HepG2 (cell line): ENCODE results near the gene AGGF1. TPM values are rescaled to one million over a fixed set of nuclear protein-coding genes. Genes with fewer than 3 reads are reported as not detected.

Source experiments
- ATAC-seq: fragments of 200-7000 bp; cut with Tn5 transposase; 3 replicates; pipeline ENCODE4 v1.9.1; 2020; ENCODE audit warnings: mild to moderate bottlenecking, moderate library complexity
- BruUV-seq: library from RNA; stranded (reverse); fragments of 400-500 nt; replicated peaks from 2 replicates; lab custom pipeline; 2021; lab: Mats Ljungman, UMichigan
- CTCF ChIA-PET: fragments of 300-600 bp; formaldehyde crosslinking; extraction: SDS; loops from one replicate; lab custom pipeline; 2021; ENCODE audit warnings: low total read pairs, inconsistent platforms, low intra/inter-chr PET ratio; lab: Yijun Ruan, JAX
- POLR2A ChIA-PET: fragments of 350-600 bp; sonication (Branson Sonifier 250); formaldehyde crosslinking; loops from one replicate; lab custom pipeline; 2020; ENCODE audit warnings: antibody characterized with exemption, inconsistent platforms; lab: Yijun Ruan, JAX
- DNase-seq: peaks from one replicate; pipeline ENCODE4 v3.0.0-alpha.2; 2015; ENCODE audit warnings: low spot score
- FAIRE-seq: peaks from 3 replicates; lab custom pipeline; 2011; peaks lifted over from hg19 to GRCh38; lab: Jason Lieb, UNC
- H2AFZ ChIP-seq: one replicate; pipeline ENCODE4 v1.6.1; 2011; ENCODE audit warnings: low read length, inconsistent platforms
- H3K27ac ChIP-seq: fragments of 300-600 bp; 3 replicates; pipeline ENCODE4 v1.8.0; 2011; ENCODE audit warnings: mixed run types, mild to moderate bottlenecking, mixed read lengths, low read length, inconsistent platforms; ENCODE audit not compliant: insufficient read depth; ENCODE audit errors: extremely low read length
- H3K27me3 ChIP-seq, 2 experiments: fragments of 200-600 bp in 1 of 2; 2 replicates in 1 of 2; 3 replicates in 1 of 2; pipeline versions ENCODE4 v1.6.0 to v1.8.0; 2011; ENCODE audit warnings: low read length in 2 of 2, mild to moderate bottlenecking in 2 of 2, moderate library complexity in 2 of 2, inconsistent platforms in 1 of 2; ENCODE audit not compliant: insufficient read depth in 2 of 2, control insufficient read depth in 1 of 2
- H3K36me3 ChIP-seq, 2 experiments: fragments of 200-600 bp in 1 of 2; replicated peaks in 1 of 2; 2 replicates in 1 of 2; 3 replicates in 1 of 2; pipeline versions ENCODE4 v1.5.1 to v1.8.0; 2011; ENCODE audit warnings: low read length in 2 of 2, inconsistent platforms in 1 of 2; ENCODE audit not compliant: insufficient read depth in 2 of 2, control insufficient read depth in 1 of 2
- H3K4me1 ChIP-seq: 2 replicates; pipeline ENCODE4 v1.5.1; 2012; ENCODE audit warnings: low read length, inconsistent platforms; ENCODE audit not compliant: insufficient read depth
- H3K4me2 ChIP-seq: 2 replicates; pipeline ENCODE4 v1.6.0; 2011; ENCODE audit warnings: low read depth, low read length, inconsistent platforms
- H3K4me3 ChIP-seq, 3 experiments: fragments of 200-600 bp in 1 of 3; sonication (generic), shearing (Covaris generic) in 1 of 3; replicated peaks in 1 of 3; 2 replicates each; pipeline ENCODE4 v1.5.1; 2011 to 2016; ENCODE audit warnings: low read length in 3 of 3, inconsistent platforms in 2 of 3, low read depth in 2 of 3, mild to moderate bottlenecking in 2 of 3, control low read depth in 1 of 3, mixed read lengths in 1 of 3; ENCODE audit not compliant: insufficient read depth in 1 of 3
- H3K79me2 ChIP-seq: one replicate; pipeline ENCODE4 v1.6.1; 2011; ENCODE audit warnings: low read length, inconsistent platforms; ENCODE audit not compliant: insufficient read depth
- H3K9ac ChIP-seq: 2 replicates; pipeline ENCODE4 v1.6.0; 2011; ENCODE audit warnings: mild to moderate bottlenecking, low read depth, low read length, inconsistent platforms; ENCODE audit not compliant: insufficient read depth
- H3K9me3 ChIP-seq: 2 replicates; pipeline ENCODE4 v1.5.1; 2012; ENCODE audit warnings: mild to moderate bottlenecking, low read length
- H4K20me1 ChIP-seq: 2 replicates; pipeline ENCODE4 v1.6.0; 2011; ENCODE audit warnings: inconsistent platforms, mild to moderate bottlenecking, low read length, moderate library complexity; ENCODE audit not compliant: insufficient read depth
- FLYWCH1 ChIP-seq: sonication (generic); formaldehyde crosslinking; IDR thresholded peaks from 2 replicates; pipeline ENCODE4 v1.8.1; 2023; ENCODE audit warnings: mild to moderate bottlenecking, missing genetic modification reagents
- GMEB2 ChIP-seq: IDR thresholded peaks from 2 replicates; pipeline ENCODE4 v1.6.1; 2016; ENCODE audit warnings: missing biosample characterization, missing genetic modification reagents, low read depth
- HOXA3 ChIP-seq: sonication (generic); formaldehyde crosslinking; IDR thresholded peaks from 2 replicates; pipeline ENCODE4 v1.5.0; 2020; ENCODE audit warnings: missing genetic modification reagents
- NFE2 ChIP-seq: sonication (generic); formaldehyde crosslinking; IDR thresholded peaks from 2 replicates; pipeline ENCODE4 v1.4.0; 2020; ENCODE audit warnings: missing genetic modification reagents
- NONO ChIP-seq, 2 experiments: fragments of 450-650 bp in 1 of 2; sonication (generic) in 1 of 2; formaldehyde crosslinking in 1 of 2; IDR thresholded peaks in 1 of 2; conservative IDR thresholded peaks in 1 of 2; 2 replicates each; pipeline versions ENCODE4 v1.6.1 to v1.8.0; 2017 to 2022; ENCODE audit warnings: mild to moderate bottlenecking in 1 of 2, missing genetic modification reagents in 1 of 2, moderate library complexity in 1 of 2
- SATB2 ChIP-seq: sonication (generic); formaldehyde crosslinking; IDR thresholded peaks from 2 replicates; pipeline ENCODE4 v1.5.0; 2020; ENCODE audit warnings: missing genetic modification reagents
- ZBTB26 ChIP-seq: IDR thresholded peaks from 2 replicates; pipeline ENCODE4 v1.6.1; 2016; ENCODE audit warnings: missing compliant biosample characterization, missing genetic modification reagents, borderline replicate concordance
- ZNF138 ChIP-seq: sonication (generic); formaldehyde crosslinking; IDR thresholded peaks from 2 replicates; pipeline ENCODE4 v1.5.0; 2020; ENCODE audit warnings: mild to moderate bottlenecking, low read depth, missing genetic modification reagents
- ZNF260 ChIP-seq: sonication (generic); formaldehyde crosslinking; IDR thresholded peaks from 2 replicates; pipeline ENCODE4 v1.4.0; 2020; ENCODE audit warnings: missing genetic modification reagents, low read depth, mild to moderate bottlenecking, borderline replicate concordance
- ZNF687 ChIP-seq: sonication (generic); formaldehyde crosslinking; IDR thresholded peaks from 2 replicates; pipeline ENCODE4 v1.5.1; 2020; ENCODE audit warnings: mild to moderate bottlenecking, missing genetic modification reagents, moderate library complexity
- ZNF770 ChIP-seq: sonication (generic); formaldehyde crosslinking; IDR thresholded peaks from 2 replicates; pipeline ENCODE4 v1.5.0; 2020; ENCODE audit warnings: mild to moderate bottlenecking, missing genetic modification reagents
- ZSCAN20 ChIP-seq: sonication (generic); formaldehyde crosslinking; IDR thresholded peaks from 2 replicates; pipeline ENCODE4 v1.4.0; 2020; ENCODE audit warnings: missing genetic modification reagents, mild to moderate bottlenecking, borderline replicate concordance
- WGBS: methylation state at CpG from one replicate; pipeline ENCODE4 v1.1.6; 2017; ENCODE audit warnings: low lambda C conversion rate; 5-methylcytosine and 5-hydroxymethylcytosine counted together
- in situ Hi-C: cut with HindIII; loops from 2 replicates; pipeline ENCODE4 v1.10.0; 2017; ENCODE audit warnings: low pct_unique_long_range_greater_than_20kb; ENCODE audit not compliant: extremely low pct_ligation_motif_present
- intact Hi-C: fragments of 100-400 bp; cut with micrococcal nuclease; formaldehyde crosslinking; loops from one replicate; pipeline ENCODE4 v1.10.0; 2022; ENCODE audit not compliant: unreplicated experiment
- polyA plus RNA-seq, 8 experiments: library from polyadenylated mRNA; depleted of rRNA in 3 of 8; stranded (reverse) in 7 of 8; unstranded in 1 of 8; fragments of >200 nt; fragmentation: Illumina TruSeq in 4 of 8; extraction: Trizol in 4 of 8; gene quantifications; 2 replicates each; pipeline versions ENCODE4 v1.2.1 to v1.2.3, GENCODE V29; 2011 to 2016; ENCODE audit warnings: low read depth in 4 of 8, missing spikeins in 1 of 8, mixed read lengths in 1 of 8; ENCODE audit not compliant: insufficient read depth in 1 of 8
- total RNA-seq, 5 experiments: library from RNA; depleted of rRNA; stranded (reverse); fragments of >200 nt; fragmentation: Illumina TruSeq; extraction: Trizol; gene quantifications; 2 replicates each; pipeline ENCODE4 v1.2.3, GENCODE V29; 2016; ENCODE audit warnings: low read depth in 1 of 5

AGGF1 gene
- total and polyA plus RNA-seq, 2 of the 13 experiments (the other 11 are each of a cell fraction or from before 2014, with no cell fraction given) = 12.9 to 15.5 TPM

GRCh38 chr5:77066823-77067442 is 36.7 kb downstream of the AGGF1 start (continued):
- TF ChIP-seq ZNF687 (no peak), ZNF138 (CRISPR knock-in tag) (no peak), GMEB2 (no peak)

- DNase-seq = no peak
- H3K9me3 ChIP-seq = no peaks in the 10 kb centered on the region
- H3K9ac ChIP-seq = no peak overlapping the region
- H4K20me1 ChIP-seq = no peaks in the 10 kb centered on the region
- CTCF ChIA-PET = no interaction called here
- no peak overlapping the region for H3K27ac ChIP-seq
- intact Hi-C loops = no loop called here
- 95% methylated on average over 2 of the region's 2 CpGs for WGBS
- H3K27me3 ChIP-seq = no peaks in the 10 kb centered on the region
- peaks cover 0 to 16% of the 10 kb centered on the region in 2 experiments; a peak in 2 of 5 replicates for H3K36me3 ChIP-seq
- no peak for ATAC-seq
- in situ Hi-C loops = no loop called here
- no peak overlapping the region for H3K4me2 ChIP-seq
- H3K4me3 ChIP-seq = no peak overlapping the region
- H2AFZ ChIP-seq = no peak overlapping the region
- POLR2A ChIA-PET = no interaction called here
- no peak for FAIRE-seq
- H3K79me2 ChIP-seq = no peaks in the 10 kb centered on the region
- no peaks in the 10 kb centered on the region for H3K4me1 ChIP-seq
- BruUV-seq = no TSS peak
- TF ChIP-seq SATB2 (CRISPR knock-in tag) = no peak
- TF ChIP-seq HOXA3 (CRISPR knock-in tag) = no peak
- TF ChIP-seq NFE2 (CRISPR knock-in tag) = no peak
- no peak for TF ChIP-seq ZNF770 (CRISPR knock-in tag)
- TF ChIP-seq ZNF260 (CRISPR knock-in tag) = no peak
- TF ChIP-seq NONO (IDR thresholded peaks at IDR 0.05) = no peak
- TF ChIP-seq NONO (CRISPR knock-in tag; conservative IDR thresholded peaks at IDR 0.05) = no peak
- no peak for TF ChIP-seq ZBTB26
- TF ChIP-seq FLYWCH1 (CRISPR knock-in tag) = no peak
- TF ChIP-seq ZSCAN20 (CRISPR knock-in tag) = no peak
Measured at GRCh38 chr5:77073667-77074066, 43.5 kb downstream of the AGGF1 start.
